ENCODE results near the gene APC2. TPM values are rescaled to one million over a fixed set of nuclear protein-coding genes. Genes with fewer than 3 reads are reported as not detected.

Gene APC2
- total RNA-seq, 4 donors from 2014 or later, result 0.42 to 1.8 (median 1.2) TPM

GRCh38 chr19:1420590-1420989, 29.3 kb upstream of the APC2 start:
- intact Hi-C loops (cut with DNase I), result no loop called here
- peaks cover 31 to 91% (median 78%) of the 10 kb centered on the region in 4 donors for H3K36me3 ChIP-seq
- no peak for DNase-seq (ENCODE audit: extremely low spot score)
- no peak overlapping the region for H3K27ac ChIP-seq (replicated peaks in 1 of 4)
- TF ChIP-seq POLR2AphosphoS5 (IDR thresholded peaks at IDR 0.05) (no peak), POLR2A (IDR thresholded peaks at IDR 0.05; ENCODE audit: low read depth) (no peak), EP300 (IDR thresholded peaks at IDR 0.05) (no peak), CTCF (IDR thresholded peaks at IDR 0.05) (no peak)
- 89% methylated on average over 15 of the region's 15 CpGs for WGBS
- no peaks in the 10 kb centered on the region for H3K9me3 ChIP-seq
- H3K4me3 ChIP-seq, result no peak overlapping the region
- peaks cover 34 to 37% (median 36%) of the 10 kb centered on the region in 4 donors for H3K4me1 ChIP-seq
- no peaks in the 10 kb centered on the region for H3K27me3 ChIP-seq

- H3K36me3 ChIP-seq, result peaks cover 38 to 99% (median 86%) of the 10 kb centered on the region in 4 donors
- H3K4me3 ChIP-seq, result no peak overlapping the region
- H3K27ac ChIP-seq (replicated peaks in 1 of 4), result no peak overlapping the region
- WGBS, result 95% methylated on average over 12 of the region's 37 CpGs
- H3K9me3 ChIP-seq, result no peaks in the 10 kb centered on the region
- H3K27me3 ChIP-seq, result no peaks in the 10 kb centered on the region
- intact Hi-C loops (cut with DNase I), result no loop called here
- H3K4me1 ChIP-seq, result peaks cover 26 to 29% (median 28%) of the 10 kb centered on the region in 4 donors
- no peak for DNase-seq (ENCODE audit: extremely low spot score)
- TF ChIP-seq CTCF (IDR thresholded peaks at IDR 0.05) (no peak), POLR2A (IDR thresholded peaks at IDR 0.05; ENCODE audit: low read depth) (no peak), POLR2AphosphoS5 (IDR thresholded peaks at IDR 0.05) (no peak), EP300 (IDR thresholded peaks at IDR 0.05) (no peak)
Observed at GRCh38 chr19:1421218-1421957, 28.5 kb upstream of the APC2 start.

- TF ChIP-seq CTCF (IDR thresholded peaks at IDR 0.05) (no peak), POLR2A (IDR thresholded peaks at IDR 0.05; ENCODE audit: low read depth) (no peak)
- 85% methylated on average over 12 of the region's 22 CpGs for WGBS
- Histone ChIP-seq H3K27ac (replicated peaks in 1 of 4) (no peak overlapping the region), H3K27me3 (no peaks in the 10 kb centered on the region), H3K4me3 (no peak overlapping the region), H3K4me1 (peaks cover 21 to 24% (median 22%) of the 10 kb centered on the region in 4 donors), H3K36me3 (peaks cover 38 to 100% (median 91%) of the 10 kb centered on the region in 4 donors), H3K9me3 (no peaks in the 10 kb centered on the region)
- no peak for DNase-seq (ENCODE audit: extremely low spot score)
- intact Hi-C loops (cut with DNase I), result no loop called here
Observed at GRCh38 chr19:1421958-1422305, 28.0 kb upstream of the APC2 start.

- H3K4me3 ChIP-seq, result no peak overlapping the region
- DNase-seq (ENCODE audit: extremely low spot score), result no peak
- H3K27ac ChIP-seq (replicated peaks in 1 of 4), result no peak overlapping the region
- no peak for TF ChIP-seq POLR2AphosphoS5 (IDR thresholded peaks at IDR 0.05)
- no peak for TF ChIP-seq EP300 (IDR thresholded peaks at IDR 0.05)
- no peak for TF ChIP-seq POLR2A (IDR thresholded peaks at IDR 0.05; ENCODE audit: low read depth)
- no peak for TF ChIP-seq CTCF (IDR thresholded peaks at IDR 0.05)
- no peaks in the 10 kb centered on the region for H3K27me3 ChIP-seq
- H3K36me3 ChIP-seq, result peaks cover 38 to 100% (median 94%) of the 10 kb centered on the region in 4 donors
- 78% methylated on average over 12 of the region's 16 CpGs for WGBS
- intact Hi-C loops (cut with DNase I), result no loop called here
- H3K4me1 ChIP-seq, result peaks cover 16 to 20% (median 18%) of the 10 kb centered on the region in 4 donors
- H3K9me3 ChIP-seq, result no peaks in the 10 kb centered on the region
Observed at GRCh38 chr19:1422360-1422759, 27.6 kb upstream of the APC2 start.

- Histone ChIP-seq H3K4me3 (no peak overlapping the region), H3K4me1 (peaks cover 10 to 14% (median 12%) of the 10 kb centered on the region in 4 donors), H3K9me3 (no peaks in the 10 kb centered on the region), H3K27me3 (no peaks in the 10 kb centered on the region), H3K27ac (replicated peaks in 1 of 4) (no peak overlapping the region), H3K36me3 (peaks cover 38 to 100% (median 95%) of the 10 kb centered on the region in 4 donors)
- no peak for TF ChIP-seq POLR2A (IDR thresholded peaks at IDR 0.05; ENCODE audit: low read depth)
- TF ChIP-seq EP300 (IDR thresholded peaks at IDR 0.05), result no peak
- TF ChIP-seq POLR2AphosphoS5 (IDR thresholded peaks at IDR 0.05), result no peak
- TF ChIP-seq CTCF (IDR thresholded peaks at IDR 0.05), result no peak
- no peak for DNase-seq (ENCODE audit: extremely low spot score)
- WGBS, result 89% methylated on average over 22 of the region's 24 CpGs
- intact Hi-C loops (cut with DNase I), result no loop called here
Observed at GRCh38 chr19:1422943-1423342, 27.0 kb upstream of the APC2 start.
